Motor neuron (in vitro differentiated cells): ENCODE results near the gene CYP2C9. TPM values are rescaled to one million over a fixed set of nuclear protein-coding genes. Genes with fewer than 3 reads are reported as not detected.
"Not testable (repeated sequence)": the region's sequence is repeated elsewhere in the genome, so short reads cannot be mapped to it uniquely, and the experiment has no call there.

Source experiments
- ATAC-seq, 8 experiments: fragments of 200-7000 bp; cut with Tn5 transposase; replicated peaks in 6 of 8; 2 replicates each; pipeline ENCODE4 v1.8.0; 2021; ENCODE audit warnings: mild to moderate bottlenecking in 8 of 8, moderate library complexity in 8 of 8
- H3K27ac ChIP-seq, 2 donors: fragments of 250-450 bp; sonication (Bioruptor Pico); 2 replicates each; pipeline ENCODE4 v1.9.0; 2021; ENCODE audit warnings: antibody characterized with exemption in 2 of 2, mild to moderate bottlenecking in 2 of 2, moderate library complexity in 1 of 2
- H3K4me1 ChIP-seq, 2 donors: fragments of 250-450 bp; sonication (Bioruptor Pico); replicated peaks in 1 of 2; 2 replicates each; pipeline ENCODE4 v1.6.1; 2021; ENCODE audit warnings: antibody characterized with exemption in 2 of 2, mild to moderate bottlenecking in 2 of 2, moderate library complexity in 1 of 2
- H3K4me3 ChIP-seq, 5 donors: fragments of 250-450 bp; sonication (Bioruptor Pico); 2 replicates each; pipeline ENCODE4 v1.9.0; 2021; ENCODE audit warnings: antibody characterized with exemption in 5 of 5, mild to moderate bottlenecking in 5 of 5, moderate library complexity in 4 of 5
- WGBS, 10 experiments: fragments of 450-650 bp; shearing (Covaris generic); methylation state at CpG; one replicate each; pipeline ENCODE4 v1.0.0; 2022; 5-methylcytosine and 5-hydroxymethylcytosine counted together
- in situ Hi-C, 9 experiments: fragments of 400-800 bp; cut with MboI; loops; one replicate each; pipeline ENCODE4 v1.15.0; 2021; ENCODE audit warnings: low sequenced_read_pairs in 9 of 9, low pct_unique_long_range_greater_than_20kb in 2 of 9; ENCODE audit not compliant: unreplicated experiment in 9 of 9
- total RNA-seq, 8 experiments: library from RNA; unstranded; fragments of 300-600 nt; gene quantifications; 2 replicates each; pipeline versions ENCODE4 v1.2.3 to v1.2.4, GENCODE V29; 2022

CYP2C9 gene
- total RNA-seq = under 1 TPM in 2 of 8 experiments, not detected in 6; 0.47 to 0.56 TPM

- 0 to 94% (median 47%) methylated on average over 1 to 2 of the region's 2 CpGs; no CpG with 5 or more reads in 3 of the 10 experiments for WGBS, 10 experiments
- H3K4me1 ChIP-seq = no peaks in the 10 kb centered on the region
- in situ Hi-C loops = no loop called here
- no peak within 1 kb of the TSS for H3K4me3 ChIP-seq
- H3K27ac ChIP-seq = no peak within 1 kb of the TSS
- ATAC-seq = no peak
These were observed at the start of gene CYP2C9 for GRCh38 chr10:94938383-94938782. TSS of gene CYP2C9 (plus strand) at chr10:94938658. CDS start at chr10:94938683, 25 bp downstream.

DNA sequence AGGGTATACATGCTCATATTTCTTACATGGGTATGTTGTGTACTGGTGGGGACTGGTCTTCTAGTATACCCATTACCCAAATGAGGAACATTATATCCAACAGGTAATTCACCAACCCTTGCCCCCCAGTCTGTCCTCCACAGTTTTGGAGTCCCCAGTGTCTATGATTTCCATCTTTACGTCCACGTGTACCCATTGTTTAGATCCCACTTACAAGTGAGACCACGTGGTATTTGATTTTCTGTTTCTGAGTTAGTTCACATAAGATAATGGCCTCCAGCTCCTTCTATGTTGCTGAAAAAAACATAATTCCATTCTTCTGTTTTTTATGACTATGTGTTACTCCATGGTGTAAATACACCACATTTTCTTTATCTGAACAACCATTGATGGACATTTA, 49.3 kb upstream of the CYP2C9 start:
- ATAC-seq = no peak
- 0 to 92% (median 77%) methylated on average over 1 to 3 of the region's 3 CpGs; no CpG with 5 or more reads in 2 of the 10 experiments for whole genome bisulfite sequencing, 10 experiments
- no peak overlapping the region for H3K4me3 ChIP-seq
- no peak overlapping the region for H3K27ac ChIP-seq
- in situ Hi-C loops = no loop called here
- no peaks in the 10 kb centered on the region for H3K4me1 ChIP-seq

DNA sequence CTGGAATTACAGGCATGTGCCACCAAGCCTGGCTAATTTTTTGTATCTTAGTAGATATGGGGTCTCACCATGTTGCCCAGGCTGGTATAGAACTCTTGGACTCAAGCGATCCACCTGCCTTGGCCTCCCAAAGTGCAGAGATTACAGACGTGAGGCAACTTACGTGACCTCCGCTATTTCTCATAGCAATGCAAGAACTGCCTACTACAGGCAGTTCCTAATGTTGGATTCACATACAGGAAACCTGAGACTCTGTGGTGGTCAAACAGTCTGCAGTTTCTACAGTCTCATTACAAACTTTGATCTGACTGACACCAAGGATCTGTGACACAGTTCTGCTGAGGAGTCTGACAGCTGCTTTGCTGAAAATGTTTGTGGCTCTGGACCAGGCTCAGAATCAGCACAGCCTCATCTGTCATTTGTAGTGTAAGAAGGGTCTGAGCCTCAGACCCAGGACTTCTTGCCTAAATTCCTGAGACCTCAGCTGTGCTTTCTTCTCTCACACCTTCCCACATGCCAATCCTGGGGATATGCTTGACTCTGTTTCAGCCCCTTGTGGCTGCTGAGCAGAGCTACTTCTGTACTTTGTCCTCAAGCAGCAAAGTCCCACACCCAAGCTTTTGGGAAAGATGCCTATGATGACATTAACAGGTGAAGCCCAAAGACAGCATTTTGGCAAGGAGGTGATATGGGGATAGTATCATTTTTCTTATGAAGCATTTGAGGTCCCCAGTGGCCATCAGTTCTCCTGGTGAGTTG, 48.0 kb upstream of the CYP2C9 start:
- 69% methylated on average over 2 of the region's 4 CpGs; no CpG with 5 or more reads in 9 of the 10 experiments for WGBS, 10 experiments
- Histone ChIP-seq H3K27ac (no peak overlapping the region), H3K4me1 (no peaks in the 10 kb centered on the region), H3K4me3 (no peak overlapping the region)
- no peak for ATAC-seq
- in situ Hi-C loops = no loop called here

GRCh38 chr10:94898414-94898813, 40.0 kb upstream of the CYP2C9 start:
- H3K27ac ChIP-seq, H3K4me3 ChIP-seq, H3K4me1 ChIP-seq, in situ Hi-C loops, ATAC-seq: not testable (repeated sequence)
- 0 to 40% methylated on average over 1 of the region's 7 CpGs; no CpG with 5 or more reads in 8 of the 10 experiments for WGBS, 10 experiments

GRCh38 chr10:94902080-94902479, 36.4 kb upstream of the CYP2C9 start:
- no peak for ATAC-seq
- H3K4me1 ChIP-seq = no peaks in the 10 kb centered on the region
- no peak overlapping the region for H3K4me3 ChIP-seq
- in situ Hi-C loops = no loop called here
- WGBS, 10 experiments = 0 to 100% (median 49%) methylated on average over 1 of the region's 1 CpG; no CpG with 5 or more reads in 4 of the 10 experiments
- no peak overlapping the region for H3K27ac ChIP-seq

DNA sequence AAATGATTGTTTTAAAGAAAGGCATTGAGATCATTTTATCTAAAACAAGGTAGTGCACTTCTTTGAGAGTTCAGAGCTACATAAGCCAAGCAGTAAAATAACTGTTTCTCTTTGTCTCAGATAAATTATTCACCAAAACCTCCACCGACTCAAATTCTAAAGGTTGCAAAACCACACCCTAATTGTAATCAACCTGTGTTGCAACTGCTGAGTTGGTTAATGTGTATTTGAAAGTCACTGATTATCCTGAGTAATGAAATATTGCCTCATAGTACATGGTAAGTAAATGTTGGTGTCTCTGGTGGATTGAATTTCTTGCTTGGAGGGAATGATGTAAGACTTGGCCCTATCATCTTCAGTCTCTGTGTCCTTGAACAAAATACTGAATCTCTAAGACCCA, 35.9 kb upstream of the CYP2C9 start:
- 0 to 20% (median 6%) methylated on average over 1 of the region's 1 CpG; no CpG with 5 or more reads in 2 of the 10 experiments for WGBS, 10 experiments
- in situ Hi-C loops = no loop called here
- Histone ChIP-seq H3K4me3 (no peak overlapping the region), H3K27ac (no peak overlapping the region), H3K4me1 (no peaks in the 10 kb centered on the region)
- peak in 2 of 8 experiments; percentile 80 to 87 for ATAC-seq

- ATAC-seq = peak in 2 of 8 experiments; percentile 80
These were observed 33.8 kb upstream of the CYP2C9 start for GRCh38 chr10:94904506-94905148.

GRCh38 chr10:94916423-94916822, 22.0 kb upstream of the CYP2C9 start:
- H3K4me3 ChIP-seq = no peak overlapping the region
- in situ Hi-C loops = no loop called here
- no peaks in the 10 kb centered on the region for H3K4me1 ChIP-seq

More at GRCh38 chr10:94904506-94905148, 33.8 kb upstream of the CYP2C9 start:
- H3K4me3 ChIP-seq, H3K4me1 ChIP-seq, H3K27ac ChIP-seq, in situ Hi-C loops: not testable (repeated sequence)
- 0 to 80% (median 50%) methylated on average over 1 of the region's 1 CpG; no CpG with 5 or more reads in 7 of the 10 experiments for WGBS, 10 experiments

GRCh38 chr10:94936721-94937120, 1.7 kb upstream of the CYP2C9 start:
- WGBS, 10 experiments = 10 to 80% (median 46%) methylated on average over 1 to 2 of the region's 2 CpGs; no CpG with 5 or more reads in 1 of the 10 experiments
- H3K4me1 ChIP-seq = no peaks in the 10 kb centered on the region
- in situ Hi-C loops = no loop called here
- no peak for ATAC-seq
- H3K4me3 ChIP-seq = no peak overlapping the region
- H3K27ac ChIP-seq = no peak overlapping the region

More at GRCh38 chr10:94916423-94916822, 22.0 kb upstream of the CYP2C9 start:
- no peak overlapping the region for H3K27ac ChIP-seq
- no peak for ATAC-seq

- H3K27ac ChIP-seq, H3K4me3 ChIP-seq, H3K4me1 ChIP-seq, in situ Hi-C loops, ATAC-seq: not testable (repeated sequence)
- 13 to 94% (median 58%) methylated on average over 1 to 4 of the region's 5 CpGs; no CpG with 5 or more reads in 1 of the 10 experiments for WGBS, 10 experiments
These were observed 5.1 kb downstream of the CYP2C9 start for GRCh38 chr10:94943432-94944103.

GRCh38 chr10:94946181-94946580, 7.7 kb downstream of the CYP2C9 start:
- H3K27ac ChIP-seq, H3K4me1 ChIP-seq, H3K4me3 ChIP-seq, ATAC-seq, in situ Hi-C loops: not testable (repeated sequence)
- whole genome bisulfite sequencing, 10 experiments = 25 to 100% (median 92%) methylated on average over 1 to 4 of the region's 4 CpGs; no CpG with 5 or more reads in 2 of the 10 experiments

DNA sequence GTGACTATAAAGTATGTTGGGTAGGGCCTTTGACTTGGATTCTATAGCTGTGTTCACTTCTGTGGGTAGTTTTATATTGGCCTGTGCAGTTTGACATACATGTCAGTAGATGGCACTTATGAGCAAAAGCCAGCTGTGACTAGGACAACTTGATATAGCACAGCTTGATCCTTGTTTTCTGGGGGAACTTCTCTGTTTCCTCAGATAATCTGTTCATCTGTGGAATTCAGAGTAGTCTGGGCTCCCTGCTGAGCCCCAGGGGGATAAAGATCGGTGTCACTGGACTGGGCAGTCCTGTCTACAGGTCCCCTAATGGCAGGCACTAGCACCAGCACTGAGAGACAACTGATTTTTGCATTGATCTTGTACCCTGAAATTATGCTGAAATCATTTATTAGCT, 25.4 kb downstream of the CYP2C9 start:
- Histone ChIP-seq H3K4me3 (no peak overlapping the region), H3K27ac (no peak overlapping the region), H3K4me1 (no peaks in the 10 kb centered on the region)
- 0 to 14% (median 0%) methylated on average over 1 of the region's 1 CpG; no CpG with 5 or more reads in 6 of the 10 experiments for WGBS, 10 experiments
- ATAC-seq = peak; percentile 40 to 93 (median 78)
- in situ Hi-C loops = no loop called here

- no peak for ATAC-seq
- Histone ChIP-seq H3K27ac (no peak overlapping the region), H3K4me1 (no peaks in the 10 kb centered on the region), H3K4me3 (no peak overlapping the region)
- in situ Hi-C loops = no loop called here
- 0 to 77% (median 49%) methylated on average over 1 to 3 of the region's 4 CpGs; no CpG with 5 or more reads in 2 of the 10 experiments for WGBS, 10 experiments
These were observed 45.1 kb downstream of the CYP2C9 start for GRCh38 chr10:94983555-94983954.
